IMR-90 (cell line): ENCODE measurements around the gene MARCHF3.

Experiments
- CTCF ChIP-seq: conservative IDR thresholded peaks from 2 replicates; pipeline ENCODE4 v1.5.1; 2012; ENCODE audit warnings: mild to moderate bottlenecking, low read depth, low read length, improper control_type of control experiment
- ELK1 ChIP-seq: fragments of 150-350 bp; IDR thresholded peaks from 2 replicates; pipeline ENCODE4 v1.6.1; 2016; ENCODE audit warnings: low read depth, mild to moderate bottlenecking, low read length, moderate library complexity, borderline replicate concordance
- MXI1 ChIP-seq: IDR thresholded peaks from 2 replicates; pipeline ENCODE4 v1.6.1; 2012; ENCODE audit warnings: low read depth, mild to moderate bottlenecking, low read length, moderate library complexity, borderline replicate concordance
- POLR2A ChIP-seq: IDR thresholded peaks from 2 replicates; pipeline ENCODE4 v1.6.1; 2012; ENCODE audit warnings: mild to moderate bottlenecking, low read depth, low read length
- RAD21 ChIP-seq: IDR thresholded peaks from 2 replicates; pipeline ENCODE4 v1.6.1; 2012; ENCODE audit warnings: low read length, improper control_type of control experiment
- RFX5 ChIP-seq: IDR thresholded peaks from 2 replicates; pipeline ENCODE4 v1.8.0; 2012; ENCODE audit warnings: low read depth, mild to moderate bottlenecking, low read length, moderate library complexity
- USF2 ChIP-seq: fragments of 150-350 bp; IDR thresholded peaks from 2 replicates; pipeline ENCODE4 v1.6.1; 2017; ENCODE audit warnings: mild to moderate bottlenecking, antibody characterized with exemption, low read length, low read depth

- TF ChIP-seq POLR2A (no peak), CTCF (no peak), MXI1 (no peak), RFX5 (no peak), USF2 (no peak), ELK1 (no peak), RAD21 (no peak)
Measured at GRCh38 chr5:127007522-127007921, 22.8 kb downstream of the MARCHF3 start.
